ENCODE results near the gene CFDP1. TPM values are rescaled to one million over a fixed set of nuclear protein-coding genes. Genes with fewer than 3 reads are reported as not detected.
"Not testable (repeated sequence)": the region's sequence is repeated elsewhere in the genome, so short reads cannot be mapped to it uniquely, and the experiment has no call there.

Gene CFDP1
- total RNA-seq, 2 donors from 2014 or later = 25.2 to 33.6 TPM

DNA sequence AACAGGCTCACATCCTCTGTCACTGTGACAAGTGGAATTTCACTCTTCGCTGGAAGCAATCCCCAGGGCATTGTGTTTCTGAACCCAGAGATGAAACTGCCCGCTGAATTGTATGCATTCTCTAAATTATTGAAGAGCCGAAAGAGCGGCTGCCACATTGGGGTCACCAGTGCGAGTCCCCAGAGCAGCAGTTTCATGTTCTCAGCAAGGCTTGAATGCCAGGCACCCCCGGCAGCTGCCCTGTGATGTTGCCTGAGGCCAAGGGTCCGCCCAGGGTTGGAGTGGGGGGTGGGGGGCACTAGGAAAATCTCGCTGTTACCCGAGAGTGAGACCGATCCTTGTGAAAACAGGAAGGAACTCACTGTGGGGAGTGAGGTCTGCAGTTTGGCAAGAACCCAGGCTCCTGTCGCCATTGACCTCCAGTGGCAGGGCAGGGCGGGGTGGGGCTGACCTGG lies 161.2 kb downstream of the CFDP1 start:
- Histone ChIP-seq H3K4me1 (peaks cover 0 to 22% of the 10 kb centered on the region in 2 donors), H3K4me3 (no peak overlapping the region), H3K27ac (no peak overlapping the region), H3K27me3 (no peaks in the 10 kb centered on the region), H3K9me3 (no peaks in the 10 kb centered on the region), H3K36me3 (no peaks in the 10 kb centered on the region)
- DNase-seq (ENCODE audit: low spot score) = no peak
- TF ChIP-seq, protein P1, sequence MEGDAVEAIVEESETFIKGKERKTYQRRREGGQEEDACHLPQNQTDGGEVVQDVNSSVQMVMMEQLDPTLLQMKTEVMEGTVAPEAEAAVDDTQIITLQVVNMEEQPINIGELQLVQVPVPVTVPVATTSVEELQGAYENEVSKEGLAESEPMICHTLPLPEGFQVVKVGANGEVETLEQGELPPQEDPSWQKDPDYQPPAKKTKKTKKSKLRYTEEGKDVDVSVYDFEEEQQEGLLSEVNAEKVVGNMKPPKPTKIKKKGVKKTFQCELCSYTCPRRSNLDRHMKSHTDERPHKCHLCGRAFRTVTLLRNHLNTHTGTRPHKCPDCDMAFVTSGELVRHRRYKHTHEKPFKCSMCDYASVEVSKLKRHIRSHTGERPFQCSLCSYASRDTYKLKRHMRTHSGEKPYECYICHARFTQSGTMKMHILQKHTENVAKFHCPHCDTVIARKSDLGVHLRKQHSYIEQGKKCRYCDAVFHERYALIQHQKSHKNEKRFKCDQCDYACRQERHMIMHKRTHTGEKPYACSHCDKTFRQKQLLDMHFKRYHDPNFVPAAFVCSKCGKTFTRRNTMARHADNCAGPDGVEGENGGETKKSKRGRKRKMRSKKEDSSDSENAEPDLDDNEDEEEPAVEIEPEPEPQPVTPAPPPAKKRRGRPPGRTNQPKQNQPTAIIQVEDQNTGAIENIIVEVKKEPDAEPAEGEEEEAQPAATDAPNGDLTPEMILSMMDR (IDR thresholded peaks at IDR 0.05) = no peak

- H3K27ac ChIP-seq = no peak overlapping the region
- H3K9me3 ChIP-seq = no peaks in the 10 kb centered on the region
- H3K27me3 ChIP-seq = no peaks in the 10 kb centered on the region
- H3K4me1 ChIP-seq = peaks cover 0 to 27% of the 10 kb centered on the region in 2 donors
- no peak overlapping the region for H3K4me3 ChIP-seq
- TF ChIP-seq, protein P1 (IDR thresholded peaks at IDR 0.05) = no peak
- no peaks in the 10 kb centered on the region for H3K36me3 ChIP-seq
- no peak for DNase-seq (ENCODE audit: low spot score)
These were observed 161.7 kb downstream of the CFDP1 start for GRCh38 chr16:75271441-75272096.

DNA sequence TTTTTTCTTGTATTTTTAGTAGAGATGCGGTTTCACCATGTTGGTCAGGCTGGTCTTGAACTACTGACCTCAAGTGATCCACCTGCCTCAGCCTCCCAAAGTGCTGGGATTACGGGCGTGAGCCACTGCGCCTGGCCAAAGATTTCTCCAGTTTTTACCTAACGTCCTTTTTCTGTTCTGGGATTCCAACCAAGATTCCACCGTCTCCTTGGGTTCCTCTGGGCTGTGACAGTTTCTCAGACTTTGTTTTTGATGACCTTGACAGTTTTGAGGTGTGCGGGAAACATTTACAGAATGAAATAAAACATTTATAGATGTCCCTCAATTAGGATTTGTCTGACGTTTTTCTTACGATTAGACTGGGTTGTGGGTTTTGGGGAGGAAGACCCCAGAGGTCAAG lies 163.9 kb downstream of the CFDP1 start:
- not testable (repeated sequence) for H3K27me3 ChIP-seq; H3K9me3 ChIP-seq; H3K27ac ChIP-seq; DNase-seq (ENCODE audit: low spot score); H3K36me3 ChIP-seq; H3K4me3 ChIP-seq
- peaks cover 0 to 43% of the 10 kb centered on the region in 2 donors for H3K4me1 ChIP-seq

- peaks cover 0 to 59% of the 10 kb centered on the region in 2 donors for H3K4me1 ChIP-seq
- H3K4me3 ChIP-seq = no peak overlapping the region
- H3K27ac ChIP-seq = peak overlapping the region; percentile 76 to 98
- H3K9me3 ChIP-seq = no peaks in the 10 kb centered on the region
- no peak for DNase-seq (ENCODE audit: low spot score)
- H3K27me3 ChIP-seq = no peaks in the 10 kb centered on the region
- TF ChIP-seq, protein P1 (IDR thresholded peaks at IDR 0.05) = no peak
- no peaks in the 10 kb centered on the region for H3K36me3 ChIP-seq
These were observed 165.6 kb downstream of the CFDP1 start for GRCh38 chr16:75267631-75268264.

DNA sequence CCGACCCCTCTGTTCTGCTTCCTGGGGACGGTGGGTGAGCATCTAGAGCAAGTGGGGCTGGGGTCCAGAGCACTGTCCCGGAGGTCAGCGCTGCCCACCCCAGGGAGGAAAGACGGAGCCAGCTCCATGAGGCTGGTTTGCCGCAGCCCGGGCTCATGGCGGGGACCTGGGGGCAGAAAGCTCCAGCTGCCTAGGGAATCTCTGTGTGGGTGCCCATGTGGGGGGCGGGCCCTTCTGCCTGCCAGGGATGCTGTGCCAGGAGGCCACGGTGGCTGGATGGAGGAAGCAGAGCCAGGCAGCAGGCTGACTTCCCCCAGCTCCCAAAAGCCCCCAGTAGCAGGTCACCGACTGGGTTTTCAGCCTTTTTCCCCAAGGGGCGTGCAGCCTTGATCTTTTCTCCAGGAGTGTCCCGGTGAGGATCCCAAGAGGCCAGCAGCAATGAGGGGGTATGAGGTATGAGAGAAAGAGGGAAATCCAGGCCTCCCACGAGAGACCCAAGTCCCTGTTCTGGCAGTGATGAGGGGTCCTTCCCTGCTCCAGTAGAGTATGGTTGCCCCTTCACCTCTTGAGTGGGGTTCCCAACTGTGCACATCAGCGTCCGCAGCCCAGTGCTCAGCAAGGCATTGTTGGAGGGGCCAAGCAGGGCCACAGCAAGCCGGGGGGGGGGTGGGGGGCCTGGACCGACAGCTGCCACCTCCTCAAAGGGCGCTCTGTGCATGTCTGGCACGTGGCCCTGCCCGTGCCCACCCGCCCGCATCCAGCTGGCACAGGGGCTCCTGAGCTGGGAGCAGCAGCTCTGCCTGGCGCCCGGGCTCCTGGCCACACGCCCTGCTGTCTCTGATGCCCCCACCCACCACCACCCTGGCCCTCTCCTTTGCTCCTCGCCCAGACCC lies 166.3 kb downstream of the CFDP1 start:
- H3K4me1 ChIP-seq = peaks cover 0 to 61% of the 10 kb centered on the region in 2 donors
- no peaks in the 10 kb centered on the region for H3K36me3 ChIP-seq
- TF ChIP-seq, protein P1 (IDR thresholded peaks at IDR 0.05) = no peak
- peak overlapping the region in 1 of 2 donors; percentile 96 for H3K4me3 ChIP-seq
- no peaks in the 10 kb centered on the region for H3K9me3 ChIP-seq
- no peaks in the 10 kb centered on the region for H3K27me3 ChIP-seq
- DNase-seq (ENCODE audit: low spot score) = no peak
- peak overlapping the region; percentile 76 to 98 for H3K27ac ChIP-seq
